K562 (cell line): ENCODE measurements around the gene FAM83F. TPM values are rescaled to one million over a fixed set of nuclear protein-coding genes. Genes with fewer than 3 reads are reported as not detected.
A peak's percentile ranks its signal among the peaks of the same experiment; 100 is the strongest.

ENCODE experiments used
- ATAC-seq: fragments of 200-7000 bp; cut with Tn5 transposase; 3 replicates; pipeline ENCODE4 v1.9.1; 2020; ENCODE audit warnings: moderate library complexity
- BruUV-seq: library from RNA; stranded (reverse); fragments of 400-500 nt; replicated peaks from 2 replicates; lab custom pipeline; 2021; lab: Mats Ljungman, UMichigan
- CTCF ChIA-PET: fragments of 300-600 bp; formaldehyde crosslinking; extraction: SDS; loops from one replicate; lab custom pipeline; 2021; ENCODE audit warnings: low intra/inter-chr PET ratio; lab: Yijun Ruan, JAX
- POLR2A ChIA-PET: fragments of 300-600, 350-650 bp; sonication (Branson Sonifier 250); formaldehyde crosslinking; extraction: SDS; loops from one replicate; lab custom pipeline; 2021; ENCODE audit warnings: antibody characterized with exemption, inconsistent platforms; lab: Yijun Ruan, JAX
- DNase-seq, 4 experiments: peaks; one replicate each; pipeline versions ENCODE4 v3.0.0 to v3.0.0-alpha.2; 2011 to 2018; ENCODE audit warnings: low spot score in 3 of 4, mixed read lengths in 3 of 4; ENCODE audit errors: extremely low read depth in 1 of 4
- FAIRE-seq: peaks from 2 replicates; lab custom pipeline; 2011; peaks lifted over from hg19 to GRCh38; lab: Jason Lieb, UNC
- H2AFZ ChIP-seq: 2 replicates; pipeline ENCODE4 v1.6.0; 2011; ENCODE audit warnings: low read depth, low read length, control low read depth, inconsistent platforms
- H3K27ac ChIP-seq: fragments of 200-600 bp; 3 replicates; pipeline ENCODE4 v1.8.0; 2011; ENCODE audit warnings: low read depth, mild to moderate bottlenecking, control low read depth, inconsistent platforms, low read length, moderate library complexity, mixed read lengths; ENCODE audit errors: extremely low read depth
- H3K27me3 ChIP-seq, 2 experiments: fragments of 300-600 bp in 1 of 2; 2 replicates in 1 of 2; 3 replicates in 1 of 2; pipeline versions ENCODE4 v1.6.0 to v1.8.0; 2011; ENCODE audit warnings: inconsistent platforms in 2 of 2, low read length in 2 of 2, mild to moderate bottlenecking in 1 of 2, mixed read lengths in 1 of 2, moderate library complexity in 1 of 2; ENCODE audit not compliant: control insufficient read depth in 2 of 2, insufficient read depth in 2 of 2
- H3K36me3 ChIP-seq: fragments of 300-600 bp; 3 replicates; pipeline ENCODE4 v1.8.0; 2011; ENCODE audit warnings: mild to moderate bottlenecking, low read length, inconsistent platforms; ENCODE audit not compliant: control insufficient read depth, insufficient read depth
- H3K4me1 ChIP-seq, 2 experiments: fragments of 200-600 bp in 1 of 2; replicated peaks in 1 of 2; 2 replicates in 1 of 2; 3 replicates in 1 of 2; pipeline versions ENCODE4 v1.5.1 to v1.8.0; 2011; ENCODE audit warnings: inconsistent platforms in 2 of 2, low read length in 2 of 2, mild to moderate bottlenecking in 1 of 2, mixed read lengths in 1 of 2, moderate library complexity in 1 of 2; ENCODE audit not compliant: control insufficient read depth in 2 of 2, insufficient read depth in 2 of 2
- H3K4me2 ChIP-seq: 2 replicates; pipeline ENCODE4 v1.6.1; 2011; ENCODE audit warnings: low read length, control low read depth, inconsistent platforms, mixed read lengths; ENCODE audit not compliant: insufficient read depth
- H3K4me3 ChIP-seq: fragments of 200-600 bp; sonication (generic), shearing (Covaris generic); 2 replicates; pipeline ENCODE4 v1.5.1; 2016; ENCODE audit warnings: control low read depth, inconsistent platforms
- H3K79me2 ChIP-seq: fragments of 200-600 bp; 3 replicates; pipeline ENCODE4 v1.8.0; 2011; ENCODE audit warnings: low read length, inconsistent platforms; ENCODE audit not compliant: control insufficient read depth, insufficient read depth
- H3K9ac ChIP-seq, 2 experiments: 2 replicates each; pipeline versions ENCODE4 v1.6.0 to v1.6.1; 2011; ENCODE audit warnings: low read depth in 2 of 2, low read length in 2 of 2, control low read depth in 1 of 2, inconsistent platforms in 1 of 2, mild to moderate bottlenecking in 1 of 2, mixed read lengths in 1 of 2; ENCODE audit not compliant: insufficient read depth in 1 of 2
- H3K9me1 ChIP-seq: one replicate; pipeline ENCODE4 v1.6.0; 2011; ENCODE audit warnings: inconsistent platforms, mild to moderate bottlenecking, low read length, moderate library complexity; ENCODE audit not compliant: control insufficient read depth, insufficient read depth
- H3K9me3 ChIP-seq: replicated peaks from 2 replicates; pipeline ENCODE4 v1.5.1; 2011; ENCODE audit warnings: low read depth, low read length, inconsistent platforms; ENCODE audit not compliant: control insufficient read depth, insufficient read depth
- H4K20me1 ChIP-seq: replicated peaks from 2 replicates; pipeline ENCODE4 v1.6.1; 2011; ENCODE audit warnings: low read length, inconsistent platforms, mixed read lengths; ENCODE audit not compliant: control insufficient read depth, insufficient read depth
- HDAC1 ChIP-seq, 2 experiments: fragments of 450-650 bp; IDR thresholded peaks; 2 replicates each; pipeline ENCODE4 v1.6.1; 2016 to 2017; ENCODE audit warnings: inconsistent platforms in 1 of 2, mild to moderate bottlenecking in 1 of 2, moderate library complexity in 1 of 2
- ID3 ChIP-seq, 2 experiments: fragments of 250-450 bp in 1 of 2; fragments of 450-650 bp in 1 of 2; sonication (Bioruptor Pico) in 1 of 2; IDR thresholded peaks; 2 replicates each; pipeline versions ENCODE4 v1.6.1 to v1.8.0; 2016 to 2021; ENCODE audit warnings: mild to moderate bottlenecking in 2 of 2, moderate library complexity in 2 of 2, missing compliant biosample characterization in 1 of 2, missing genetic modification characterization in 1 of 2
- MIER1 ChIP-seq: fragments of 450-650 bp; IDR thresholded peaks from 2 replicates; pipeline ENCODE4 v1.6.1; 2016; ENCODE audit warnings: antibody characterized with exemption, mild to moderate bottlenecking, low read depth
- NFIC ChIP-seq: fragments of 450-650 bp; IDR thresholded peaks from 2 replicates; pipeline ENCODE4 v1.6.1; 2017; ENCODE audit warnings: mild to moderate bottlenecking, inconsistent platforms
- RBM14 ChIP-seq: fragments of 200-400 bp; formaldehyde crosslinking; IDR thresholded peaks from 2 replicates; pipeline ENCODE4 v1.6.1; 2018; ENCODE audit warnings: low read depth, mild to moderate bottlenecking, low read length, moderate library complexity, borderline replicate concordance; ENCODE audit not compliant: insufficient read depth
- SPI1 ChIP-seq: IDR thresholded peaks from 2 replicates; pipeline ENCODE4 v1.6.1; 2011; ENCODE audit warnings: low read depth, low read length, control low read depth, borderline replicate concordance
- VEZF1 ChIP-seq: fragments of 200-800 bp; sonication (Bioruptor generic); IDR thresholded peaks from 2 replicates; pipeline ENCODE4 v1.6.1; 2017; ENCODE audit warnings: missing genetic modification characterization, missing compliant biosample characterization
- ZBTB40 ChIP-seq, 2 experiments: fragments of 450-650 bp in 1 of 2; sonication (generic) in 1 of 2; formaldehyde crosslinking in 1 of 2; IDR thresholded peaks; 2 replicates each; pipeline versions ENCODE4 v1.7.1 to v1.9.0; 2016 to 2022; ENCODE audit warnings: inconsistent platforms in 1 of 2, mild to moderate bottlenecking in 1 of 2, missing genetic modification reagents in 1 of 2
- ZNF408 ChIP-seq: fragments of 250-450 bp; sonication (Bioruptor Pico); IDR thresholded peaks from 2 replicates; pipeline ENCODE4 v1.4.0; 2020; ENCODE audit warnings: low read depth, mild to moderate bottlenecking, moderate library complexity
- WGBS: fragments of 100-300 bp; shearing (Covaris generic); methylation state at CpG from one replicate; pipeline ENCODE4 v1.1.6; 2016; ENCODE audit warnings: low coverage, mixed read lengths; ENCODE audit not compliant: insufficient coverage; ENCODE audit errors: missing lambda C conversion rate; 5-methylcytosine and 5-hydroxymethylcytosine counted together
- in situ Hi-C: fragments of 300-500 bp; cut with MboI; formaldehyde crosslinking; loops from 4 replicates; pipeline ENCODE4 v1.15.0; 2018; ENCODE audit warnings: inconsistent platforms, mixed read lengths
- intact Hi-C: fragments of 100-400 bp; cut with micrococcal nuclease; formaldehyde crosslinking; loops from 2 replicates; pipeline ENCODE4 v1.14.2; 2022
- polyA plus RNA-seq, 8 experiments: library from polyadenylated mRNA; depleted of rRNA in 4 of 8; stranded (reverse) in 5 of 8; unstranded in 3 of 8; fragments of >200 nt; fragmentation: Nextera tagmentation in 2 of 8; fragmentation: Illumina TruSeq in 1 of 8; extraction: Ambion mirVana in 2 of 8; extraction: Trizol in 1 of 8; gene quantifications; 2 replicates each; pipeline versions ENCODE4 v1.2.1 to v1.2.3, GENCODE V29; 2011 to 2014; ENCODE audit warnings: inconsistent platforms in 1 of 8, missing spikeins in 1 of 8
- total RNA-seq, 7 experiments: library from RNA; depleted of rRNA in 6 of 7; stranded (reverse); fragments of >200 nt in 6 of 7; fragmentation: Illumina TruSeq in 2 of 7; extraction: Trizol in 2 of 7; gene quantifications; 2 replicates each; pipeline versions ENCODE4 v1.2.1 to v1.2.3, GENCODE V29; 2011 to 2021; ENCODE audit warnings: low replicate concordance in 1 of 7

The FAM83F gene
- total and polyA plus RNA-seq, 9 of the 15 experiments (the other 6 are each of a cell fraction or from before 2014, with no cell fraction given): under 0.01 to 0.13 (median 0.04) TPM; not detected in 1

GRCh38 chr22:40009292-40009774 is 14.6 kb downstream of the FAM83F start:
- DNase-seq (peak; percentile 20 to 34 (median 26)), FAIRE-seq (no peak), ATAC-seq (peak; percentile 72)
- Histone ChIP-seq H3K27me3 (peaks cover 0 to 8% of the 10 kb centered on the region in 2 experiments; a peak in 1 of 5 replicates), H3K79me2 (no peaks in the 10 kb centered on the region), H3K4me2 (no peak overlapping the region), H3K27ac (no peak overlapping the region), H3K9me1 (no peaks in the 10 kb centered on the region), H4K20me1 (no peaks in the 10 kb centered on the region; the same call in 1 of the 2 replicates), H3K36me3 (no peaks in the 10 kb centered on the region), H3K9ac (no peak overlapping the region), H2AFZ (no peak overlapping the region), H3K9me3 (no peaks in the 10 kb centered on the region), H3K4me3 (no peak overlapping the region), H3K4me1 (peaks cover 13 to 23% of the 10 kb centered on the region in 2 experiments)
- CTCF ChIA-PET: no interaction called here
- in situ Hi-C loops: no loop called here
- BruUV-seq: no TSS peak
- intact Hi-C loops: no loop called here
- WGBS: 20% methylated on average over 9 of the region's 11 CpGs
- POLR2A ChIA-PET: interaction anchor here (0.6 to 1.3 kb wide), 5 partner anchors 10 to 59 kb away, joined by 3 to 4 read pairs (median 3); no protein-coding TSS in a partner anchor
- peak; percentile 44 for TF ChIP-seq NFIC
- peak in 1 of 2 experiments; percentile 12; a peak in 1 of 4 replicates for TF ChIP-seq HDAC1 (IDR thresholded peaks at IDR 0.05)
- no peak for TF ChIP-seq ID3 (CRISPR knock-in tag; IDR thresholded peaks at IDR 0.05)
- no peak for TF ChIP-seq ID3 (tag; IDR thresholded peaks at IDR 0.05)
- TF ChIP-seq ZNF408 (CRISPR knock-in tag): no peak
- TF ChIP-seq ZBTB40 (IDR thresholded peaks at IDR 0.05): no peak
- no peak for TF ChIP-seq ZBTB40 (CRISPR knock-in tag; IDR thresholded peaks at IDR 0.05)
- TF ChIP-seq VEZF1 (CRISPR knock-in tag): peak; percentile 28; the same call in 1 of the 2 replicates
- no peak for TF ChIP-seq MIER1
- TF ChIP-seq RBM14: no peak
- TF ChIP-seq SPI1: no peak
